GM23338 (cell line): ENCODE data around the gene ULBP2. TPM values are rescaled to one million over a fixed set of nuclear protein-coding genes. Genes with fewer than 3 reads are reported as not detected.

ENCODE experiments used
- ATAC-seq: fragments of 200-7000 bp; cut with Tn5 transposase; 3 replicates; pipeline ENCODE4 v1.9.1; 2020
- DNase-seq: peaks from one replicate; pipeline ENCODE4 v3.0.0-alpha.2; 2015; ENCODE audit warnings: low spot score
- H2AFZ ChIP-seq: fragments of 200-600 bp; sonication (generic); 2 replicates; pipeline ENCODE4 v1.8.0; 2016; ENCODE audit warnings: antibody characterized with exemption, mild to moderate bottlenecking, moderate library complexity
- H3F3A ChIP-seq: fragments of 200-600 bp; sonication (generic); replicated peaks from 2 replicates; pipeline ENCODE4 v1.8.0; 2017; ENCODE audit warnings: antibody characterized with exemption, mixed run types, low read depth
- H3K27ac ChIP-seq: fragments of 200-600 bp; sonication (generic); 2 replicates; pipeline ENCODE4 v1.6.1; 2016; ENCODE audit warnings: low read depth
- H3K27me3 ChIP-seq: fragments of 200-600 bp; sonication (generic); 2 replicates; pipeline ENCODE4 v1.8.0; 2016; ENCODE audit warnings: mild to moderate bottlenecking, mixed run types, moderate library complexity; ENCODE audit not compliant: insufficient read depth
- H3K36me3 ChIP-seq: fragments of 200-600 bp; sonication (generic); 2 replicates; pipeline ENCODE4 v1.8.0; 2016; ENCODE audit warnings: mild to moderate bottlenecking; ENCODE audit not compliant: insufficient read depth
- H3K4me1 ChIP-seq: fragments of 200-600 bp; sonication (generic); 2 replicates; pipeline ENCODE4 v1.8.0; 2016; ENCODE audit warnings: mild to moderate bottlenecking, moderate library complexity; ENCODE audit not compliant: insufficient read depth
- H3K4me2 ChIP-seq: fragments of 200-600 bp; sonication (generic); 2 replicates; pipeline ENCODE4 v1.7.1; 2017; ENCODE audit warnings: mixed run types
- H3K4me3 ChIP-seq: fragments of 200-600 bp; sonication (generic); 2 replicates; pipeline ENCODE4 v1.6.1; 2016; ENCODE audit warnings: mixed run types
- H3K79me2 ChIP-seq: fragments of 200-600 bp; sonication (generic); replicated peaks from 2 replicates; pipeline ENCODE4 v1.8.0; 2017; ENCODE audit warnings: mild to moderate bottlenecking; ENCODE audit not compliant: insufficient read depth
- H3K9me2 ChIP-seq: fragments of 200-600 bp; sonication (generic); 2 replicates; pipeline ENCODE4 v1.8.0; 2017; ENCODE audit not compliant: insufficient read depth
- H4K20me1 ChIP-seq: fragments of 200-600 bp; sonication (generic); replicated peaks from 2 replicates; pipeline ENCODE4 v1.8.0; 2017; ENCODE audit warnings: mild to moderate bottlenecking; ENCODE audit not compliant: insufficient read depth
- H3K27ac Mint-ChIP-seq: 2 replicates; pipeline ENCODE4 v1.8.0; 2020; ENCODE audit warnings: inconsistent platforms, mild to moderate bottlenecking, moderate library complexity, mixed read lengths
- H3K27me3 Mint-ChIP-seq: 3 replicates; pipeline ENCODE4 v1.8.0; 2022; ENCODE audit warnings: low read depth, mild to moderate bottlenecking, moderate library complexity, mixed read lengths, inconsistent platforms; ENCODE audit not compliant: insufficient read depth, poor library complexity
- H3K36me3 Mint-ChIP-seq: 3 replicates; pipeline ENCODE4 v1.8.0; 2021; ENCODE audit warnings: low read depth, mild to moderate bottlenecking, inconsistent platforms, moderate library complexity, mixed read lengths
- H3K4me1 Mint-ChIP-seq: 3 replicates; pipeline ENCODE4 v1.8.0; 2020; ENCODE audit warnings: mild to moderate bottlenecking, inconsistent platforms, mixed read lengths
- H3K4me3 Mint-ChIP-seq: 3 replicates; pipeline ENCODE4 v1.8.0; 2021; ENCODE audit warnings: moderate library complexity, mild to moderate bottlenecking, inconsistent platforms, mixed read lengths
- H3K9me3 Mint-ChIP-seq: 3 replicates; pipeline ENCODE4 v1.8.0; 2020; ENCODE audit warnings: moderate library complexity, mild to moderate bottlenecking, inconsistent platforms, mixed read lengths
- CREB1 ChIP-seq: fragments of 250-450 bp; sonication (Bioruptor Pico); IDR thresholded peaks from 2 replicates; pipeline ENCODE4 v1.5.0; 2020; ENCODE audit warnings: low read depth, mild to moderate bottlenecking, moderate library complexity
- ETS1 ChIP-seq: IDR thresholded peaks from 2 replicates; pipeline ENCODE4 v1.6.1; 2016; ENCODE audit warnings: antibody characterized with exemption
- EZH2 ChIP-seq: fragments of 200-600 bp; sonication (generic); IDR thresholded peaks from one replicate; pipeline ENCODE4 v1.8.0; 2017; ENCODE audit warnings: antibody characterized with exemption, mild to moderate bottlenecking, low read depth; ENCODE audit not compliant: unreplicated experiment
- EZH2phosphoT487 ChIP-seq: fragments of 200-600 bp; sonication (generic); IDR thresholded peaks from one replicate; pipeline ENCODE4 v1.8.1; 2018; ENCODE audit warnings: antibody characterized with exemption; ENCODE audit not compliant: unreplicated experiment
- JUNB ChIP-seq: IDR thresholded peaks from one replicate; pipeline ENCODE4 v1.6.1; 2016; ENCODE audit warnings: antibody characterized with exemption; ENCODE audit not compliant: unreplicated experiment
- NANOG ChIP-seq: IDR thresholded peaks from 2 replicates; pipeline ENCODE4 v1.6.1; 2016; ENCODE audit warnings: antibody characterized with exemption, borderline replicate concordance
- POLR2AphosphoS5 ChIP-seq: IDR thresholded peaks from 2 replicates; pipeline ENCODE4 v1.6.1; 2016; ENCODE audit warnings: antibody characterized with exemption, low read depth
- REST ChIP-seq: IDR thresholded peaks from one replicate; pipeline ENCODE4 v1.6.1; 2018; ENCODE audit warnings: antibody characterized with exemption; ENCODE audit not compliant: unreplicated experiment
- STAT1 ChIP-seq: IDR thresholded peaks from one replicate; pipeline ENCODE4 v1.6.1; 2016; ENCODE audit warnings: antibody characterized with exemption; ENCODE audit not compliant: unreplicated experiment
- ZNF114 ChIP-seq: fragments of 250-450 bp; sonication (Bioruptor Pico); IDR thresholded peaks from 2 replicates; pipeline ENCODE4 v1.5.0; 2020; ENCODE audit warnings: mild to moderate bottlenecking, moderate library complexity
- ZNF331 ChIP-seq: fragments of 250-450 bp; sonication (Bioruptor Pico); IDR thresholded peaks from 2 replicates; pipeline ENCODE4 v1.5.0; 2020; ENCODE audit warnings: low read depth, mild to moderate bottlenecking, moderate library complexity
- ZNF462 ChIP-seq: fragments of 250-450 bp; sonication (Bioruptor Pico); IDR thresholded peaks from 2 replicates; pipeline ENCODE4 v1.5.0; 2020; ENCODE audit warnings: mild to moderate bottlenecking, moderate library complexity
- polyA plus RNA-seq: library from polyadenylated mRNA; unstranded; fragments of >200 nt; fragmentation: Nextera tagmentation; extraction: Ambion mirVana; gene quantifications from 2 replicates; pipeline ENCODE4 v1.2.1, GENCODE V29; 2016
- total RNA-seq: library from RNA; depleted of rRNA; stranded (reverse); fragments of >200 nt; shearing (Covaris generic); gene quantifications from 2 replicates; pipeline ENCODE4 v1.2.3, GENCODE V29; 2014

Gene ULBP2
- total and polyA plus RNA-seq, 2 experiments from 2014 or later = not detected

GRCh38 chr6:149904661-149905370 is 37.0 kb upstream of the ULBP2 start (continued):
- TF ChIP-seq EZH2phosphoT487 (no peak), ETS1 (no peak)

GRCh38 chr6:149905371-149905910 is 36.4 kb upstream of the ULBP2 start:
- H3K4me2 ChIP-seq = no peak overlapping the region
- no peak overlapping the region for H2AFZ ChIP-seq
- no peaks in the 10 kb centered on the region for H3K27me3 ChIP-seq
- no peaks in the 10 kb centered on the region for H3K79me2 ChIP-seq
- H4K20me1 ChIP-seq = no peaks in the 10 kb centered on the region
- H3K36me3 ChIP-seq = no peaks in the 10 kb centered on the region; the same call in 1 of the 2 replicates
- no peak overlapping the region for H3K4me3 Mint-ChIP-seq
- H3K36me3 Mint-ChIP-seq = peaks cover 13% of the 10 kb centered on the region
- H3F3A ChIP-seq = no peaks in the 10 kb centered on the region
- H3K9me3 Mint-ChIP-seq = peaks cover 34% of the 10 kb centered on the region
- no peaks in the 10 kb centered on the region; the same call in 2 of the 3 replicates for H3K4me1 Mint-ChIP-seq
- no peak for DNase-seq
- no peak overlapping the region for H3K27ac Mint-ChIP-seq
- no peak overlapping the region for H3K27ac ChIP-seq
- H3K27me3 Mint-ChIP-seq = peaks cover 2% of the 10 kb centered on the region
- H3K9me2 ChIP-seq = no peaks in the 10 kb centered on the region
- H3K4me3 ChIP-seq = no peak overlapping the region
- no peak for ATAC-seq
- no peaks in the 10 kb centered on the region for H3K4me1 ChIP-seq
- TF ChIP-seq ZNF114 (CRISPR knock-in tag) (no peak), EZH2 (no peak), POLR2AphosphoS5 (no peak), JUNB (no peak), ETS1 (no peak), CREB1 (no peak), STAT1 (no peak), ZNF462 (CRISPR knock-in tag) (no peak), EZH2phosphoT487 (no peak), ZNF331 (CRISPR knock-in tag) (no peak), NANOG (no peak), REST (no peak)
